ENCODE data around the gene VPS41.

GRCh38 chr7:38694326-38694725, 214.7 kb downstream of the VPS41 start:
- TF ChIP-seq ZNF274 (IDR thresholded peaks at IDR 0.05; ENCODE audit: low read length) = no peak
- no peak for TF ChIP-seq ZNF274 (tag by site-specific recombination; IDR thresholded peaks at IDR 0.05; ENCODE audit: borderline replicate concordance)
- TF ChIP-seq ZNF670 (tag by site-specific recombination; IDR thresholded peaks at IDR 0.05; ENCODE audit: low read depth) = no peak
- TF ChIP-seq REST (tag by site-specific recombination; IDR thresholded peaks at IDR 0.05) = no peak
- TF ChIP-seq ZNF239 (tag by site-specific recombination; IDR thresholded peaks at IDR 0.05) = no peak
- TF ChIP-seq CTCF (tag by site-specific recombination; IDR thresholded peaks at IDR 0.05) = no peak

Data from HEK293 (cell line).